Measurements from ENCODE around the gene ETV3.
A peak's percentile ranks its signal among the peaks of the same experiment; 100 is the strongest.

ETV3 gene

DNA sequence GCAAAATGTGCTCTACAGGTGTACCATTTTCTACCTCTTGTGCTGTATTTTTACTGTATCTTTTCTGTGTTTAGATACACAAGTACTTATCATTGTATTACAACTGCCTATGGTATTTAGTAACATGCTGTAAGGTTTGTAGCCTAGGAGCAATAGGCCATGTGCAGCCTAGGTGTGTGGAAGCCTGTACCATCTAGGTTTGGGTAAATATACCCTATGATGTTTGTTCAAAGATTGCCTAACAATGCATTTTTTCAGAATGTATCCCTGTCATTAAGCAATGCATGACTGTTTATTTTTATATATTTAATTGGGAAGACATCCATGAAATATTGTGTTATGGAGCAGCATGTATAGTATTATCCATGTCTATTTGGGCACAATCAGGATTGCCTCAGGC, 49.6 kb downstream of the ETV3 start:
- Histone ChIP-seq H4K8ac (ENCODE audit: low read length) (no peak overlapping the region), H3K23ac (ENCODE audit: low read length in 2 of 2) (no peak overlapping the region), H3K27me3 (ENCODE audit: control insufficient read depth in 1 of 2, insufficient read depth in 1 of 2, low read length in 2 of 2) (peaks cover 4 to 5% of the 10 kb centered on the region in 2 experiments), H2BK15ac (ENCODE audit: low read depth, poor library complexity, severe bottlenecking) (no peak overlapping the region), H3K4ac (ENCODE audit: low read depth in 1 of 2, low read length in 2 of 2) (no peak overlapping the region), H3K18ac (ENCODE audit: low read depth in 1 of 2, low read length in 2 of 2) (no peak overlapping the region), H2BK5ac (ENCODE audit: low read depth, low read length, poor library complexity, severe bottlenecking) (no peak overlapping the region), H4K91ac (ENCODE audit: low read length) (no peak overlapping the region), H2BK120ac (ENCODE audit: low read depth, low read length) (no peak overlapping the region), H3K4me1 (ENCODE audit: control insufficient read depth, insufficient read depth, low read depth, low read length) (peaks cover 2% of the 10 kb centered on the region), H3K9me3 (ENCODE audit: control insufficient read depth, low read length) (no peaks in the 10 kb centered on the region), H3K27ac (ENCODE audit: low read length, poor library complexity, severe bottlenecking) (no peak overlapping the region), H2AK5ac (ENCODE audit: low read length, severe bottlenecking) (no peak overlapping the region), H3K14ac (ENCODE audit: low read length in 2 of 2) (no peak overlapping the region), H3K79me1 (replicated peaks; ENCODE audit: low read length, poor library complexity, severe bottlenecking) (no peaks in the 10 kb centered on the region), H3K9ac (ENCODE audit: low read length) (no peak overlapping the region), H2BK12ac (ENCODE audit: low read length in 2 of 2) (no peak overlapping the region), H3K4me2 (ENCODE audit: low read length, poor library complexity, severe bottlenecking) (no peak overlapping the region), H2AFZ (ENCODE audit: low read depth, low read length) (no peak overlapping the region), H3K36me3 (ENCODE audit: control insufficient read depth in 1 of 2, insufficient read depth in 2 of 2, low read depth in 1 of 2, low read length in 2 of 2) (no peaks in the 10 kb centered on the region), H3K4me3 (ENCODE audit: insufficient read depth in 1 of 2, low read depth in 1 of 2, low read length in 2 of 2) (no peak overlapping the region)
- DNase-seq = no peak

DNA sequence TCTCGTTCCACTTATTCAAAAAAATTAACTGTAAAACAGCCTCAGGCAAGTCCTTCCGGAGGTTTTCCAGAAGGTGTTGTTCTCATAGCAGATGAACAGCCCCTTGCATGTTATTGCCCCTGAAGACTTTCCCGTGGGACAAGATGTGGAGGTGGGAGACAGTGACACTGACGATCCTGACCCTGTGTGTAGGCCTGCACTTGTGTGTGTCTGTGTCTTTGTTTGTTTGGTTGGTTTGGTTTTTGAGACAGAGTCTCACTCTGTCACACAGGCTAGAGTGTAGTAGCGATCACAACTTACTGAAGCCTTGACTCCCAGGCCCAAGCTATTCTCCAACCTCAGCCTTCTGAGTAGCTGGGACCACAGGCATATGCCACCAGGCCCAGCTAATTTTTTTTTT, 51.2 kb downstream of the ETV3 start:
- H3K79me1 ChIP-seq (replicated peaks; ENCODE audit: low read length, poor library complexity, severe bottlenecking) = no peaks in the 10 kb centered on the region
- 90% methylated on average over 5 of the region's 5 CpGs for WGBS
- H2AFZ ChIP-seq (ENCODE audit: low read depth, low read length) = no peak overlapping the region
- no peak overlapping the region for H3K4me2 ChIP-seq (ENCODE audit: low read length, poor library complexity, severe bottlenecking)
- H3K27ac ChIP-seq (ENCODE audit: low read length, poor library complexity, severe bottlenecking) = no peak overlapping the region
- H3K4ac ChIP-seq (ENCODE audit: low read depth in 1 of 2, low read length in 2 of 2) = no peak overlapping the region
- no peak overlapping the region for H4K8ac ChIP-seq (ENCODE audit: low read length)
- peaks cover 2% of the 10 kb centered on the region for H3K4me1 ChIP-seq (ENCODE audit: control insufficient read depth, insufficient read depth, low read depth, low read length)
- no peak for DNase-seq
- H4K91ac ChIP-seq (ENCODE audit: low read length) = no peak overlapping the region
- H2BK12ac ChIP-seq (ENCODE audit: low read length in 2 of 2) = no peak overlapping the region
- no peak overlapping the region for H2BK5ac ChIP-seq (ENCODE audit: low read depth, low read length, poor library complexity, severe bottlenecking)
- H3K27me3 ChIP-seq (ENCODE audit: control insufficient read depth in 1 of 2, insufficient read depth in 1 of 2, low read length in 2 of 2) = peaks cover 9 to 14% of the 10 kb centered on the region in 2 experiments
- no peak overlapping the region for H2AK5ac ChIP-seq (ENCODE audit: low read length, severe bottlenecking)
- no peaks in the 10 kb centered on the region for H3K9me3 ChIP-seq (ENCODE audit: control insufficient read depth, low read length)
- no peak overlapping the region for H3K4me3 ChIP-seq (ENCODE audit: insufficient read depth in 1 of 2, low read depth in 1 of 2, low read length in 2 of 2)
- H3K9ac ChIP-seq (ENCODE audit: low read length) = no peak overlapping the region
- no peak overlapping the region for H3K18ac ChIP-seq (ENCODE audit: low read depth in 1 of 2, low read length in 2 of 2)
- H3K23ac ChIP-seq (ENCODE audit: low read length in 2 of 2) = no peak overlapping the region
- H2BK15ac ChIP-seq (ENCODE audit: low read depth, poor library complexity, severe bottlenecking) = no peak overlapping the region
- no peaks in the 10 kb centered on the region for H3K36me3 ChIP-seq (ENCODE audit: control insufficient read depth in 1 of 2, insufficient read depth in 2 of 2, low read depth in 1 of 2, low read length in 2 of 2)
- H2BK120ac ChIP-seq (ENCODE audit: low read depth, low read length) = no peak overlapping the region
- H3K14ac ChIP-seq (ENCODE audit: low read length in 2 of 2) = no peak overlapping the region

DNA sequence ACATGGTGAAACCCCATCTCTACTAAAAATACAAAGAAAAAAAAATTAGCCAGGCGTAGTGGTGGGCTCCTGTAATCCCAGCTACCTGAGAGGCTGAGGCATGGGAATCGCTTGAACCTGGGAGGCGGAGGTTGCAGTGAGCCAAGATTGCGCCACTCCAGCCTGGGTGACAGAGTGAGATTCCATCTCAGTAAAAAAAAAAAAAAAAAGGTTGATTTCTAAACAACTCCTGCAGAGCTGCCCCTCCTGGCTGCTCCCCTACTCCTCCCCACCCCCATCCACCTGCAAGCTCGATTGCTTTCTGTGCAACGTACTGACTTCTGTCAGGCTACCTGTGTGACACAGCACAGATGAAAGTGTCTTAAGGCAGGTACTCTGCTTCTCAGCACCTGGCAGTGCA, 51.9 kb downstream of the ETV3 start:
- 80% methylated on average over 6 of the region's 6 CpGs for WGBS

DNA sequence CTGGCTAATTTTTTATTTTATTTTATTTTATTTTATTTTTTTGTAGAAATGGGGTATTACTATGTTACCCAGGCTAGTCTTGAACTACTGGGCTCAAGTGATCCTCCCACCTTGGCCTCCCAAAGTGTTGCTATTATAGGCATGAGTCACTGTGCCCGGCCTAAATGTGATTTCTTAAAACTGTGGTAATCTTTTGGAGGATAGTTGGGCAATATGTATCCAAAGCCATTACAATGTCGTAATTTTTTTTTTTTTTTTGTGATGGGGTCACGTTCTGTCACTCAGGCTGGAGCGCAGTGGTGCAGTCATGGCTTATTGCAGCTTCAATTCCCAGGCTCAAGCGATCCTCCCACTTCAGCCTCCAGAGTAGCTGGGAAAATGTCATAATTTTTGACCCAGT, 52.8 kb downstream of the ETV3 start:
- H3K4ac ChIP-seq (ENCODE audit: low read depth in 1 of 2, low read length in 2 of 2) = no peak overlapping the region
- no peak overlapping the region for H3K4me2 ChIP-seq (ENCODE audit: low read length, poor library complexity, severe bottlenecking)
- H2BK5ac ChIP-seq (ENCODE audit: low read depth, low read length, poor library complexity, severe bottlenecking) = no peak overlapping the region
- no peak overlapping the region for H3K14ac ChIP-seq (ENCODE audit: low read length in 2 of 2)
- H2BK15ac ChIP-seq (ENCODE audit: low read depth, poor library complexity, severe bottlenecking) = no peak overlapping the region
- peak; percentile 25 for DNase-seq
- H3K27ac ChIP-seq (ENCODE audit: low read length, poor library complexity, severe bottlenecking) = no peak overlapping the region
- H2BK12ac ChIP-seq (ENCODE audit: low read length in 2 of 2) = no peak overlapping the region
- no peak overlapping the region for H4K8ac ChIP-seq (ENCODE audit: low read length)
- peaks cover 5 to 9% of the 10 kb centered on the region in 2 experiments for H3K27me3 ChIP-seq (ENCODE audit: control insufficient read depth in 1 of 2, insufficient read depth in 1 of 2, low read length in 2 of 2)
- H3K4me3 ChIP-seq (ENCODE audit: insufficient read depth in 1 of 2, low read depth in 1 of 2, low read length in 2 of 2) = no peak overlapping the region
- no peak overlapping the region for H3K23ac ChIP-seq (ENCODE audit: low read length in 2 of 2)
- no peak overlapping the region for H2AFZ ChIP-seq (ENCODE audit: low read depth, low read length)
- H3K9ac ChIP-seq (ENCODE audit: low read length) = no peak overlapping the region
- H2AK5ac ChIP-seq (ENCODE audit: low read length, severe bottlenecking) = no peak overlapping the region
- no peaks in the 10 kb centered on the region for H3K9me3 ChIP-seq (ENCODE audit: control insufficient read depth, low read length)
- H4K91ac ChIP-seq (ENCODE audit: low read length) = no peak overlapping the region
- peaks cover 2% of the 10 kb centered on the region for H3K4me1 ChIP-seq (ENCODE audit: control insufficient read depth, insufficient read depth, low read depth, low read length)
- no peaks in the 10 kb centered on the region for H3K36me3 ChIP-seq (ENCODE audit: control insufficient read depth in 1 of 2, insufficient read depth in 2 of 2, low read depth in 1 of 2, low read length in 2 of 2)
- no peak overlapping the region for H2BK120ac ChIP-seq (ENCODE audit: low read depth, low read length)
- H3K18ac ChIP-seq (ENCODE audit: low read depth in 1 of 2, low read length in 2 of 2) = no peak overlapping the region
- 84% methylated on average over 4 of the region's 5 CpGs for WGBS
- no peaks in the 10 kb centered on the region for H3K79me1 ChIP-seq (replicated peaks; ENCODE audit: low read length, poor library complexity, severe bottlenecking)

More for the DNA sequence above, 51.9 kb downstream of the ETV3 start:
- H3K4me3 ChIP-seq (ENCODE audit: insufficient read depth in 1 of 2, low read depth in 1 of 2, low read length in 2 of 2) = no peak overlapping the region
- H2BK120ac ChIP-seq (ENCODE audit: low read depth, low read length) = no peak overlapping the region
- H4K8ac ChIP-seq (ENCODE audit: low read length) = no peak overlapping the region
- no peaks in the 10 kb centered on the region for H3K36me3 ChIP-seq (ENCODE audit: control insufficient read depth in 1 of 2, insufficient read depth in 2 of 2, low read depth in 1 of 2, low read length in 2 of 2)
- no peak overlapping the region for H3K14ac ChIP-seq (ENCODE audit: low read length in 2 of 2)
- H3K9ac ChIP-seq (ENCODE audit: low read length) = no peak overlapping the region
- no peak overlapping the region for H4K91ac ChIP-seq (ENCODE audit: low read length)
- no peak overlapping the region for H3K27ac ChIP-seq (ENCODE audit: low read length, poor library complexity, severe bottlenecking)
- no peak overlapping the region for H3K4me2 ChIP-seq (ENCODE audit: low read length, poor library complexity, severe bottlenecking)
- no peak overlapping the region for H2BK12ac ChIP-seq (ENCODE audit: low read length in 2 of 2)
- H3K4me1 ChIP-seq (ENCODE audit: control insufficient read depth, insufficient read depth, low read depth, low read length) = peaks cover 2% of the 10 kb centered on the region
- H3K4ac ChIP-seq (ENCODE audit: low read depth in 1 of 2, low read length in 2 of 2) = no peak overlapping the region
- no peaks in the 10 kb centered on the region for H3K9me3 ChIP-seq (ENCODE audit: control insufficient read depth, low read length)
- H2BK15ac ChIP-seq (ENCODE audit: low read depth, poor library complexity, severe bottlenecking) = no peak overlapping the region
- H3K27me3 ChIP-seq (ENCODE audit: control insufficient read depth in 1 of 2, insufficient read depth in 1 of 2, low read length in 2 of 2) = peaks cover 9 to 14% of the 10 kb centered on the region in 2 experiments
- H3K23ac ChIP-seq (ENCODE audit: low read length in 2 of 2) = no peak overlapping the region
- H3K79me1 ChIP-seq (replicated peaks; ENCODE audit: low read length, poor library complexity, severe bottlenecking) = no peaks in the 10 kb centered on the region
- no peak overlapping the region for H2AFZ ChIP-seq (ENCODE audit: low read depth, low read length)
- H2BK5ac ChIP-seq (ENCODE audit: low read depth, low read length, poor library complexity, severe bottlenecking) = no peak overlapping the region
- no peak for DNase-seq
- no peak overlapping the region for H2AK5ac ChIP-seq (ENCODE audit: low read length, severe bottlenecking)
- no peak overlapping the region for H3K18ac ChIP-seq (ENCODE audit: low read depth in 1 of 2, low read length in 2 of 2)
